Right lobe of liver (tissue), 6 donors: ENCODE results near the gene ARAP3. TPM values are rescaled to one million over a fixed set of nuclear protein-coding genes. Genes with fewer than 3 reads are reported as not detected.
A peak's percentile ranks its signal among the peaks of the same experiment; 100 is the strongest.

ENCODE experiments used
- ATAC-seq, 4 donors: fragments of 200-7000 bp; cut with Tn5 transposase; one replicate each; pipeline ENCODE4 v1.9.1; 2020; ENCODE audit warnings: mild to moderate bottlenecking in 4 of 4, moderate library complexity in 4 of 4
- DNase-seq, 3 donors: peaks; one replicate each; pipeline ENCODE4 v3.0.0-alpha.2; 2020
- H3K27ac ChIP-seq, 3 donors: fragments of 200-600 bp; one replicate each; pipeline ENCODE4 v1.8.0; 2022
- H3K27me3 ChIP-seq, 2 donors: fragments of 200-600 bp; one replicate each; pipeline ENCODE4 v1.8.0; 2022
- H3K36me3 ChIP-seq, 4 donors: fragments of 200-600 bp; sonication (generic) in 1 of 4; one replicate each; pipeline versions ENCODE4 v1.5.1 to v1.8.0; 2017 to 2022; ENCODE audit warnings: control low read depth in 1 of 4
- H3K4me1 ChIP-seq, 4 donors: fragments of 200-600 bp; sonication (generic) in 1 of 4; one replicate each; pipeline versions ENCODE4 v1.5.1 to v1.8.0; 2017 to 2022; ENCODE audit warnings: control low read depth in 1 of 4
- H3K4me3 ChIP-seq, 3 donors: fragments of 200-600 bp; one replicate each; pipeline ENCODE4 v1.8.0; 2022
- H3K9me3 ChIP-seq, 4 donors: fragments of 200-600 bp; sonication (generic) in 1 of 4; one replicate each; pipeline versions ENCODE4 v1.5.1 to v1.8.0; 2017 to 2022; ENCODE audit warnings: control low read depth in 1 of 4
- CTCF ChIP-seq, 4 donors: fragments of 200-600 bp in 3 of 4; fragments of 450-650 bp in 1 of 4; IDR thresholded peaks; one replicate each; pipeline versions ENCODE4 v1.5.1 to v1.8.0; 2016 to 2022; ENCODE audit warnings: antibody characterized with exemption in 4 of 4, mild to moderate bottlenecking in 2 of 4
- POLR2A ChIP-seq: fragments of 450-650 bp; IDR thresholded peaks from one replicate; pipeline ENCODE4 v1.6.1; 2017; ENCODE audit warnings: antibody characterized with exemption, mild to moderate bottlenecking
- WGBS: methylation state at CpG from one replicate; pipeline ENCODE4 v1.1.6; 2018; ENCODE audit warnings: low coverage, low lambda C conversion rate; ENCODE audit not compliant: insufficient coverage; ENCODE audit errors: missing lambda C conversion rate; 5-methylcytosine and 5-hydroxymethylcytosine counted together
- intact Hi-C, 2 donors: fragments of 100-400 bp; cut with DNase I; formaldehyde crosslinking; loops; one replicate each; pipeline versions ENCODE4 v1.11.2 to v1.14.1; 2022
- total RNA-seq, 6 experiments: library from RNA; depleted of rRNA in 2 of 6; stranded (reverse); fragments of >200 nt in 2 of 6; fragmentation: NEBNext Ultra II Directional in 3 of 6; extraction: Animal tissue kit (Norgen Biotek cat#: 25700) in 3 of 6; gene quantifications; one replicate each; pipeline versions ENCODE4 v1.1.0 to v1.2.4, GENCODE V29; 2016 to 2023
- donor health status: DM: no; HTN: yes; CAD: no.
- donor health status: DM: no; HTN: no; CAD: no.
- donor health status: DM: no; HTN: no; CAD: no.
- donor health status: DM: no; HTN: yes; CAD: no.
- donor health status: DM: no; HTN: yes; CAD: no.

The ARAP3 gene
- total RNA-seq, 6 experiments from 2014 or later, result 1.4 to 6.0 (median 3.7) TPM

- TF ChIP-seq CTCF (IDR thresholded peaks at IDR 0.05) (no peak), POLR2A (no peak)
- intact Hi-C loops, result no loop called here
- 1% methylated on average over 20 of the region's 36 CpGs for WGBS
- peak; percentile 50 to 65 (median 56) for ATAC-seq
- Histone ChIP-seq H3K36me3 (peaks cover 0 to 26% (median 2%) of the 10 kb centered on the region in 4 donors), H3K27ac (peak overlapping the region; percentile 97 to 99 (median 98)), H3K4me1 (peaks cover 0 to 48% (median 29%) of the 10 kb centered on the region in 4 donors), H3K9me3 (no peaks in the 10 kb centered on the region), H3K27me3 (no peaks in the 10 kb centered on the region), H3K4me3 (peak overlapping the region; percentile 93 to 99 (median 97))
- DNase-seq, result peak; percentile 62 to 87 (median 79)
Measured at GRCh38 chr5:141618030-141618803, 63.8 kb downstream of the ARAP3 start.

GRCh38 chr5:141617682-141618029 lies 64.4 kb downstream of the ARAP3 start:
- DNase-seq (no peak), ATAC-seq (no peak)
- peak overlapping the region; percentile 97 to 99 (median 98) for H3K27ac ChIP-seq
- intact Hi-C loops, result no loop called here
- no peaks in the 10 kb centered on the region for H3K27me3 ChIP-seq
- TF ChIP-seq POLR2A, result no peak
- peaks cover 0 to 54% (median 32%) of the 10 kb centered on the region in 4 donors for H3K4me1 ChIP-seq
- 3% methylated on average over 9 of the region's 9 CpGs for WGBS
- peaks cover 0 to 20% (median 0%) of the 10 kb centered on the region in 4 donors for H3K36me3 ChIP-seq
- H3K9me3 ChIP-seq, result no peaks in the 10 kb centered on the region
- peak overlapping the region; percentile 93 to 99 (median 97) for H3K4me3 ChIP-seq

- Histone ChIP-seq H3K9me3 (no peaks in the 10 kb centered on the region), H3K27ac (peak overlapping the region; percentile 97 to 99 (median 98)), H3K4me3 (peak overlapping the region; percentile 93 to 99 (median 97)), H3K27me3 (no peaks in the 10 kb centered on the region), H3K4me1 (peaks cover 0 to 59% (median 32%) of the 10 kb centered on the region in 4 donors), H3K36me3 (peaks cover 0 to 15% (median 0%) of the 10 kb centered on the region in 4 donors)
- ATAC-seq, result no peak
- WGBS, result 0% methylated on average over 2 of the region's 2 CpGs
- intact Hi-C loops, result no loop called here
- TF ChIP-seq CTCF (IDR thresholded peaks at IDR 0.05) (no peak), POLR2A (no peak)
- no peak for DNase-seq
Measured at GRCh38 chr5:141617128-141617527, 64.9 kb downstream of the ARAP3 start.

GRCh38 chr5:141615991-141616720 lies 65.9 kb downstream of the ARAP3 start:
- Histone ChIP-seq H3K9me3 (no peaks in the 10 kb centered on the region), H3K27me3 (no peaks in the 10 kb centered on the region), H3K4me3 (peak overlapping the region in 2 of 3 donors; percentile 17 to 93), H3K27ac (peak overlapping the region; percentile 30 to 99 (median 98)), H3K36me3 (peaks cover 0 to 8% (median 0%) of the 10 kb centered on the region in 4 donors), H3K4me1 (peaks cover 0 to 63% (median 32%) of the 10 kb centered on the region in 4 donors)
- TF ChIP-seq CTCF (IDR thresholded peaks at IDR 0.05) (no peak), POLR2A (no peak)
- intact Hi-C loops, result no loop called here
- ATAC-seq, result no peak
- DNase-seq, result no peak
- 29% methylated on average over 9 of the region's 9 CpGs for WGBS

- H3K27ac ChIP-seq, result no peak overlapping the region
- TF ChIP-seq POLR2A (no peak), CTCF (IDR thresholded peaks at IDR 0.05) (no peak)
- no peaks in the 10 kb centered on the region for H3K36me3 ChIP-seq
- H3K27me3 ChIP-seq, result no peaks in the 10 kb centered on the region
- intact Hi-C loops, result no loop called here
- peaks cover 0 to 68% (median 28%) of the 10 kb centered on the region in 4 donors for H3K4me1 ChIP-seq
- no peak for DNase-seq
- H3K4me3 ChIP-seq, result no peak overlapping the region
- no peak for ATAC-seq
- no peaks in the 10 kb centered on the region for H3K9me3 ChIP-seq
Measured at GRCh38 chr5:141613344-141613743, 68.7 kb downstream of the ARAP3 start.
